ENCODE results near the gene CLEC16A.

The CLEC16A gene

DNA sequence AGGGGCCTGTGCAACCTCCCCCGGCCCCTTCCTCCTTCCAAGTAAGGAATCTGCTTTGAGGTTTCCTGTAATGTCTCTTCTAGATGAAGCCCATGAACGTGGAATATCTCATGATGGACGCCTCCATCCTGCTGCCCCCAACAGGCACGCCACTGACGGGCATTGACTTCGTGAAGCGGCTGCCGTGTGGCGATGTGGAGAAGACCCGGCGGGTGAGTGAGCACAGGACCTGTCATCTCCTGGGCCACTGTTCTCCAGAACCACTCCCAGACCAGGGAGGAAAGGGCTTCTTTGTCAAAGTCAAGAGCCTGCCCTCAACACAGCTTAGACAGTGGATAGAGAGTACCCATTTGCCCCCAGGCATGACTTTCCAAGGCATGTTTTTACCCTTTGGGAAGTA lies 107.1 kb downstream of the CLEC16A start:
- no CpG with 5 or more reads among the region's 11 CpGs for WGBS (ENCODE audit: insufficient coverage, insufficient read length)
- Histone ChIP-seq H3K27ac (ENCODE audit: low read length) (no peak overlapping the region), H3K9me3 (ENCODE audit: control insufficient read depth, insufficient read depth, low read length) (no peaks in the 10 kb centered on the region), H3K27me3 (ENCODE audit: control insufficient read depth, insufficient read depth, low read length) (no peaks in the 10 kb centered on the region), H3K4me1 (ENCODE audit: control insufficient read depth, insufficient read depth, low read length) (peaks cover 2% of the 10 kb centered on the region; the same call in 1 of the 2 replicates), H3K4me3 (ENCODE audit: low read length) (no peak overlapping the region), H3K36me3 (ENCODE audit: control insufficient read depth, insufficient read depth, low read length) (no peaks in the 10 kb centered on the region)
- DNase-seq (ENCODE audit: low read depth, low spot score), result no peak

DNA sequence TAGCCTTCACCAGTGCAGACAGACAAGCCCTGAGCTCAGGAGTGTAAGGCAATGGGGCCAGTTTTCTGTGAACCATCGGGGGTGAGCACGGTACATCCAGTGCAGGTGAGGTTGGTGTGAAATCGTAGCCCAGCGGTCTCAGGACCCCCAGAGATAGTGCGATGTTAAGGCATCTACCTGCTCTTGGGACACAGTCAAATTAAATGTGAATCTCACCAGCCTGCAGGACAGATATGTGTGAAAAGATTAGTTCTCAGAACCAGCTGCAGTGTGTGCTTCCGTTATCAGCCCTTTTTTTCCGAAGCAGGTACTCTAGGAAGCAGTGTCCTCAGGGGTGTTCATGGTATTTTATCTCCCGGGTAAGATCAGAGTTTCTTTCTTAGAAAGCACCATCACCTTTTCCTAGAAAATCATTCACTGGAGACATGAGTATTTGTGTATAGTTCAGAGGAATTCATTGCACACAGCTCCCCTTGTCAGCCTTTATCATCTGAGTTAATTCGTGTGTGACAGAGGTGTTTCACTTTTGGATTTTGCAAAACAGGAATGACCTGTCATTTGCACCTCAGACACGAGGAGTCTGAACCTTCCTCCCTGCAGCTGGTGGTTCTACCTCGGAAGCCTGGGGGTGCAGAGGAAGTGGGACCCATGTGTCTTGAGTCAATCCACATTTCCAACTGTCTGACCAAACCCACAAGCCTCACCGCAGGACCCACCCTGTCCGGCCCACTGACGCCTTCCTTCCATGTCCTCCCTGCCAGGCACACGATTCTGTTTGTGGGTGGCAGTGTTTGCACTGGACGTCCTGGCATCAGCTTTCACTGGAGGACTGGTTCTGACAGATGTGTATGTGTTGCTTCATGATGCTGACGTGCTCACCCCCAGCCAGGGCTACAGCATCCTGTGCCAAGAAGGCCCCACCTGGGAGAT lies 107.8 kb downstream of the CLEC16A start:
- H3K27me3 ChIP-seq (ENCODE audit: control insufficient read depth, insufficient read depth, low read length), result no peaks in the 10 kb centered on the region
- no peak overlapping the region for H3K4me3 ChIP-seq (ENCODE audit: low read length)
- H3K27ac ChIP-seq (ENCODE audit: low read length), result no peak overlapping the region
- WGBS (ENCODE audit: insufficient coverage, insufficient read length), result no CpG with 5 or more reads among the region's 17 CpGs
- no peak for DNase-seq (ENCODE audit: low read depth, low spot score)
- H3K4me1 ChIP-seq (ENCODE audit: control insufficient read depth, insufficient read depth, low read length), result peaks cover 2% of the 10 kb centered on the region; the same call in 1 of the 2 replicates
- 0 out of 2 replicates have a peak, but pooled peaks cover under 1% of the 10 kb centered on the region for H3K36me3 ChIP-seq (ENCODE audit: control insufficient read depth, insufficient read depth, low read length)
- H3K9me3 ChIP-seq (ENCODE audit: control insufficient read depth, insufficient read depth, low read length), result no peaks in the 10 kb centered on the region

- no CpG with 5 or more reads among the region's 6 CpGs for WGBS (ENCODE audit: insufficient coverage, insufficient read length)
- Histone ChIP-seq H3K9me3 (ENCODE audit: control insufficient read depth, insufficient read depth, low read length) (no peaks in the 10 kb centered on the region), H3K36me3 (ENCODE audit: control insufficient read depth, insufficient read depth, low read length) (0 out of 2 replicates have a peak, but pooled peaks cover 2% of the 10 kb centered on the region), H3K27me3 (ENCODE audit: control insufficient read depth, insufficient read depth, low read length) (no peaks in the 10 kb centered on the region), H3K27ac (ENCODE audit: low read length) (no peak overlapping the region), H3K4me3 (ENCODE audit: low read length) (no peak overlapping the region), H3K4me1 (ENCODE audit: control insufficient read depth, insufficient read depth, low read length) (peaks cover 2% of the 10 kb centered on the region; the same call in 1 of the 2 replicates)
- DNase-seq (ENCODE audit: low read depth, low spot score), result no peak
These were observed 109.6 kb downstream of the CLEC16A start for GRCh38 chr16:11053916-11054460.

- H3K27me3 ChIP-seq (ENCODE audit: control insufficient read depth, insufficient read depth, low read length), result no peaks in the 10 kb centered on the region
These were observed 112.0 kb downstream of the CLEC16A start for GRCh38 chr16:11056090-11056992.

GRCh38 chr16:11056993-11057649 lies 112.8 kb downstream of the CLEC16A start:
- Histone ChIP-seq H3K36me3 (ENCODE audit: control insufficient read depth, insufficient read depth, low read length) (0 out of 2 replicates have a peak, but pooled peaks cover 2% of the 10 kb centered on the region), H3K4me1 (ENCODE audit: control insufficient read depth, insufficient read depth, low read length) (no peaks in the 10 kb centered on the region), H3K27ac (ENCODE audit: low read length) (no peak overlapping the region), H3K9me3 (ENCODE audit: control insufficient read depth, insufficient read depth, low read length) (no peaks in the 10 kb centered on the region), H3K27me3 (ENCODE audit: control insufficient read depth, insufficient read depth, low read length) (no peaks in the 10 kb centered on the region), H3K4me3 (ENCODE audit: low read length) (no peak overlapping the region)
- WGBS (ENCODE audit: insufficient coverage, insufficient read length), result no CpG with 5 or more reads among the region's 12 CpGs
- DNase-seq (ENCODE audit: low read depth, low spot score), result no peak

More at GRCh38 chr16:11056090-11056992, 112.0 kb downstream of the CLEC16A start:
- H3K4me3 ChIP-seq (ENCODE audit: low read length), result no peak overlapping the region
- H3K27ac ChIP-seq (ENCODE audit: low read length), result no peak overlapping the region
- DNase-seq (ENCODE audit: low read depth, low spot score), result no peak
- H3K4me1 ChIP-seq (ENCODE audit: control insufficient read depth, insufficient read depth, low read length), result no peaks in the 10 kb centered on the region
- no CpG with 5 or more reads among the region's 11 CpGs for WGBS (ENCODE audit: insufficient coverage, insufficient read length)
- H3K9me3 ChIP-seq (ENCODE audit: control insufficient read depth, insufficient read depth, low read length), result no peaks in the 10 kb centered on the region
- 0 out of 2 replicates have a peak, but pooled peaks cover 2% of the 10 kb centered on the region for H3K36me3 ChIP-seq (ENCODE audit: control insufficient read depth, insufficient read depth, low read length)

DNA sequence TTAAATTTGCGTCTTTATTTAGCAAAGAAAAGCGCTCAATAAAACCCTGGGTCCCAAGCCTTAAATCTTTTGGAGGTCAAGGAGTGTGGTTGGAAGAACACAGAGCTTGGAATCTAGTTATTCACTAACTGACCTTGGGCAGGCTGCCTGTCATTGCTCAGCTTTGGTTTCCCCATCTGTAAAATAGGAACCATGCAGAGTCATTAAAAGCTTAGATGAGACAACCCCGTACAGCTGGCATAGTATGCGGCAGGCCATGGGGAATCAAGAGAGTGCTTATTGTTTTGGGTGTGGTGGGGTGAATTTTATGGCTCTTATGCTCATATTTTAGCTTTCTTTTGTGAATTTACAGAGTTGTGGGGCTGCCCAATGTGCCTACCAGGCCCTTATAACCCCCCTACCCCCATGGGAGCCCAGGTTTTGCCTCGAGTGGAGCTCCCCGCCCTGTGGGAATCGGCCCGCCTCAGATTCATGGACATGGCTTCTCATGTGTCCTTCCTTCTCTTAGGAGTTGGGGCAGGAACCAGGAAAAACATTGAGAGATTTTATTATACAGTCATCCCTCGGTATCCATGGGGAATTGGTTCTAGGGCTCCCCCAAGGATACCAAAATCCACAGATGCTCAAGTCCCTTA lies 113.5 kb downstream of the CLEC16A start:
- no peak for DNase-seq (ENCODE audit: low read depth, low spot score)
- no peaks in the 10 kb centered on the region for H3K27me3 ChIP-seq (ENCODE audit: control insufficient read depth, insufficient read depth, low read length)
- no peak overlapping the region for H3K4me3 ChIP-seq (ENCODE audit: low read length)
- H3K9me3 ChIP-seq (ENCODE audit: control insufficient read depth, insufficient read depth, low read length), result no peaks in the 10 kb centered on the region
- H3K27ac ChIP-seq (ENCODE audit: low read length), result no peak overlapping the region
- no CpG with 5 or more reads among the region's 9 CpGs for WGBS (ENCODE audit: insufficient coverage, insufficient read length)
- 0 out of 2 replicates have a peak, but pooled peaks cover 2% of the 10 kb centered on the region for H3K36me3 ChIP-seq (ENCODE audit: control insufficient read depth, insufficient read depth, low read length)
- H3K4me1 ChIP-seq (ENCODE audit: control insufficient read depth, insufficient read depth, low read length), result no peaks in the 10 kb centered on the region

DNA sequence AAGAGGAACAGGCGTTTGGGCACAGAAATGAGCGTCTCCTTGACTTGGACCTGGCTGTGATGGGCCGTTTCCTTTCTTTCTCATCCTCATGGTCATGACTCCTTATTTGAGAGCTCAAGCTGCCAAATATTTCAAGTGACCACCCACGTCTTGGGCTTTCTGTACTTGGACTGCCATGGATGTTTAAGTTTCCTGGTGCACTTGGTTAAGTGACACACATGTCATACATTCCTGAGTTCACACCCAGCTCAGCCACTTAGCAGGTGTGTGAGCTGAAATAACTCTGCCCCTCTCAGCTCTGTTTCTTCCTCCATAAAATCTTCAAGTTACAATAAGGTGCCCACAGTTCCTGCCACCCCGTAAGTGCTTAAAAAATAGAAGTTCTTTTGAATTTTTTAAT lies 114.5 kb downstream of the CLEC16A start:
- Histone ChIP-seq H3K36me3 (ENCODE audit: control insufficient read depth, insufficient read depth, low read length) (0 out of 2 replicates have a peak, but pooled peaks cover 2% of the 10 kb centered on the region), H3K4me1 (ENCODE audit: control insufficient read depth, insufficient read depth, low read length) (no peaks in the 10 kb centered on the region), H3K4me3 (ENCODE audit: low read length) (no peak overlapping the region), H3K9me3 (ENCODE audit: control insufficient read depth, insufficient read depth, low read length) (no peaks in the 10 kb centered on the region), H3K27me3 (ENCODE audit: control insufficient read depth, insufficient read depth, low read length) (no peaks in the 10 kb centered on the region), H3K27ac (ENCODE audit: low read length) (no peak overlapping the region)
- DNase-seq (ENCODE audit: low read depth, low spot score), result no peak
- no CpG with 5 or more reads among the region's 5 CpGs for WGBS (ENCODE audit: insufficient coverage, insufficient read length)

GRCh38 chr16:11059588-11059987 lies 115.2 kb downstream of the CLEC16A start:
- no CpG with 5 or more reads among the region's 4 CpGs for WGBS (ENCODE audit: insufficient coverage, insufficient read length)
- Histone ChIP-seq H3K4me1 (ENCODE audit: control insufficient read depth, insufficient read depth, low read length) (no peaks in the 10 kb centered on the region), H3K4me3 (ENCODE audit: low read length) (no peak overlapping the region), H3K36me3 (ENCODE audit: control insufficient read depth, insufficient read depth, low read length) (0 out of 2 replicates have a peak, but pooled peaks cover 2% of the 10 kb centered on the region), H3K9me3 (ENCODE audit: control insufficient read depth, insufficient read depth, low read length) (no peaks in the 10 kb centered on the region), H3K27ac (ENCODE audit: low read length) (no peak overlapping the region), H3K27me3 (ENCODE audit: control insufficient read depth, insufficient read depth, low read length) (no peaks in the 10 kb centered on the region)
- no peak for DNase-seq (ENCODE audit: low read depth, low spot score)

GRCh38 chr16:11060364-11060763 lies 116.0 kb downstream of the CLEC16A start:
- no CpG with 5 or more reads among the region's 4 CpGs for WGBS (ENCODE audit: insufficient coverage, insufficient read length)
- no peaks in the 10 kb centered on the region for H3K4me1 ChIP-seq (ENCODE audit: control insufficient read depth, insufficient read depth, low read length)
- H3K4me3 ChIP-seq (ENCODE audit: low read length), result no peak overlapping the region
- H3K27ac ChIP-seq (ENCODE audit: low read length), result no peak overlapping the region
- no peaks in the 10 kb centered on the region for H3K9me3 ChIP-seq (ENCODE audit: control insufficient read depth, insufficient read depth, low read length)
- DNase-seq (ENCODE audit: low read depth, low spot score), result no peak
- H3K36me3 ChIP-seq (ENCODE audit: control insufficient read depth, insufficient read depth, low read length), result 0 out of 2 replicates have a peak, but pooled peaks cover 2% of the 10 kb centered on the region
- no peaks in the 10 kb centered on the region for H3K27me3 ChIP-seq (ENCODE audit: control insufficient read depth, insufficient read depth, low read length)
